ENCODE results near the gene TMEM143.

DNA sequence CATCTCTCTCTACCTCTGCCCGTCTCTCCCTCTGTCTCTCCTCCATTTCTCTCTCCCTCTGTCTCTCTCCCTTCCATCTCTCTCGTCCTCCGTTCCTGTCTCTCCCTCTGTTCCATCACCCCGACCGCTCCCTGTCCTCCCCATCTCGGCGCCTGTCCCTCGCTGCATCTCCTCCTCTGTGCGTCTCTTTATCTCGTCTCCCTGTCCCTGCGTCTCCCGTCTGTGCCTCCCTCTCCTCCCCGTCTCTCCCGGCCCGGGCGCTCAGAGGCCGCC lies 34.3 kb upstream of the TMEM143 start:
- TF ChIP-seq, protein P1, sequence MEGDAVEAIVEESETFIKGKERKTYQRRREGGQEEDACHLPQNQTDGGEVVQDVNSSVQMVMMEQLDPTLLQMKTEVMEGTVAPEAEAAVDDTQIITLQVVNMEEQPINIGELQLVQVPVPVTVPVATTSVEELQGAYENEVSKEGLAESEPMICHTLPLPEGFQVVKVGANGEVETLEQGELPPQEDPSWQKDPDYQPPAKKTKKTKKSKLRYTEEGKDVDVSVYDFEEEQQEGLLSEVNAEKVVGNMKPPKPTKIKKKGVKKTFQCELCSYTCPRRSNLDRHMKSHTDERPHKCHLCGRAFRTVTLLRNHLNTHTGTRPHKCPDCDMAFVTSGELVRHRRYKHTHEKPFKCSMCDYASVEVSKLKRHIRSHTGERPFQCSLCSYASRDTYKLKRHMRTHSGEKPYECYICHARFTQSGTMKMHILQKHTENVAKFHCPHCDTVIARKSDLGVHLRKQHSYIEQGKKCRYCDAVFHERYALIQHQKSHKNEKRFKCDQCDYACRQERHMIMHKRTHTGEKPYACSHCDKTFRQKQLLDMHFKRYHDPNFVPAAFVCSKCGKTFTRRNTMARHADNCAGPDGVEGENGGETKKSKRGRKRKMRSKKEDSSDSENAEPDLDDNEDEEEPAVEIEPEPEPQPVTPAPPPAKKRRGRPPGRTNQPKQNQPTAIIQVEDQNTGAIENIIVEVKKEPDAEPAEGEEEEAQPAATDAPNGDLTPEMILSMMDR (IDR thresholded peaks at IDR 0.05; ENCODE audit: low read depth, low read length, poor library complexity, severe bottlenecking), result no peak
- no peak for TF ChIP-seq EZH2phosphoT487 (IDR thresholded peaks at IDR 0.05; ENCODE audit: borderline replicate concordance, low read length)
